NCI-H82 treated with DMSO at 0.1 percent for 48 hours (cell line): ENCODE results near the gene IRF2BP1.
A peak's percentile ranks its signal among the peaks of the same experiment; 100 is the strongest.

Experiments used
- DNase-seq: peaks from one replicate; lab custom pipeline; 2025; ENCODE audit not compliant: unreplicated experiment; lab: John Stamatoyannopoulos, UW

Gene IRF2BP1, protein sequence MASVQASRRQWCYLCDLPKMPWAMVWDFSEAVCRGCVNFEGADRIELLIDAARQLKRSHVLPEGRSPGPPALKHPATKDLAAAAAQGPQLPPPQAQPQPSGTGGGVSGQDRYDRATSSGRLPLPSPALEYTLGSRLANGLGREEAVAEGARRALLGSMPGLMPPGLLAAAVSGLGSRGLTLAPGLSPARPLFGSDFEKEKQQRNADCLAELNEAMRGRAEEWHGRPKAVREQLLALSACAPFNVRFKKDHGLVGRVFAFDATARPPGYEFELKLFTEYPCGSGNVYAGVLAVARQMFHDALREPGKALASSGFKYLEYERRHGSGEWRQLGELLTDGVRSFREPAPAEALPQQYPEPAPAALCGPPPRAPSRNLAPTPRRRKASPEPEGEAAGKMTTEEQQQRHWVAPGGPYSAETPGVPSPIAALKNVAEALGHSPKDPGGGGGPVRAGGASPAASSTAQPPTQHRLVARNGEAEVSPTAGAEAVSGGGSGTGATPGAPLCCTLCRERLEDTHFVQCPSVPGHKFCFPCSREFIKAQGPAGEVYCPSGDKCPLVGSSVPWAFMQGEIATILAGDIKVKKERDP

DNA sequence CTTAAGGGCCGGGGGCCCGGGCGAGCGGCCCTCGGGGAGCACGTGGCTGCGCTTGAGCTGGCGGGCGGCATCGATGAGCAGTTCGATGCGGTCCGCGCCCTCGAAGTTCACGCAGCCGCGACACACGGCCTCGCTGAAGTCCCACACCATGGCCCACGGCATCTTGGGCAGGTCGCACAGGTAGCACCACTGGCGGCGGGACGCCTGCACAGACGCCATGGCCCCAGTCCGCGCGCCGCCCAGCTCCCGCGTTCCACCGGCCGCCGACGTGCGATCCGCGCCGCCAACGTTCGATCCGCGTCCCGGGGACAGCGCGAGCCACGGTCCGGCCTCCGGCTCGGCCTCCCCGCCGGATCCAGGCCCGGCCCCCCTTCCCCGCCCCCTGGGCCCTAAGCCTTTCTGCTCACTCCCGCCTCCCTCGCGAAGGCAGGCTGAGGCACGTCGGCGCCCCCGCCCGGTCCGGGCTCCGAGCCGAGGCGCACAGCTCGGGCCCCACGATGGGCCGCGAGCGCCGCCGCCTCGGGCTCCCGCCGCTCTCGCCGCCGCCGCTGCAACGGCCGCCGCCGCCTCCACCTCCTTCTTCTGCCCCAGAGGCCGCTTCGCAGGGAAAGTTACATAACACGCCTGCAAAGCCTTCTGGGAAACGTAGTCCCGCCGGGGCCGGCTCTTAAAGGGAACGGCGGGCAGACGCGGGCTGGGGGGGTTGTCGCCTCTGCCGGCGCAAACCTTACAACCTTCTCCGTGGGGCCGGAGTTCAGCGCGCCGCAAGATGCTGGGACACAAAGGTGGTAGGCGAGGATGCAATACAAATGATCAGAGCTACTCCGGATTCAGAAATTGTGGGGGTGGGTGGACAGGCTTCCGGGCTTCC is at the start of gene IRF2BP1:
Gene IRF2BP1, minus strand, starts transcription at position 586 of the 871 bp plus-strand sequence. Its CDS starts 367 bp downstream, at position 219.
- peak; percentile 73 for DNase-seq

DNA sequence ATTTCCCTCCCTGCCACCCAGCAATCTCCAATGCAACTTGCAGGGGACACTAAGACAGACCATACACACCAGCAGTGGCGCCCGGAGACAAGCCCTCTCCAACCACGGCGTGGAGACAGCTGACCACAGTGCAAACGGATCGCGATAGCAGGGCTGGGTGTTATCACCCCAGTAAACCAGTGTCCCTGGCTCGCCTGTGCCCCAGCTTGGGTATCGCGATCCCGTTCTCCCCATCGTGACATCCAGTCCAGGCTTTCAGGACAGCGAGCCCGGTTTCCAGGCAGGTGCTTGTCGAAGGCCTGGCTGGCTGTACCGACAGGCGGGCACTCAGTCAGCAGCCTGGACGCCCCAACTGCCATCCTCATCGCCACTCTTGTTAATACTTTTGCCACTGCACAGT is 49.3 kb upstream of the IRF2BP1 start:
- DNase-seq = no peak

DNA sequence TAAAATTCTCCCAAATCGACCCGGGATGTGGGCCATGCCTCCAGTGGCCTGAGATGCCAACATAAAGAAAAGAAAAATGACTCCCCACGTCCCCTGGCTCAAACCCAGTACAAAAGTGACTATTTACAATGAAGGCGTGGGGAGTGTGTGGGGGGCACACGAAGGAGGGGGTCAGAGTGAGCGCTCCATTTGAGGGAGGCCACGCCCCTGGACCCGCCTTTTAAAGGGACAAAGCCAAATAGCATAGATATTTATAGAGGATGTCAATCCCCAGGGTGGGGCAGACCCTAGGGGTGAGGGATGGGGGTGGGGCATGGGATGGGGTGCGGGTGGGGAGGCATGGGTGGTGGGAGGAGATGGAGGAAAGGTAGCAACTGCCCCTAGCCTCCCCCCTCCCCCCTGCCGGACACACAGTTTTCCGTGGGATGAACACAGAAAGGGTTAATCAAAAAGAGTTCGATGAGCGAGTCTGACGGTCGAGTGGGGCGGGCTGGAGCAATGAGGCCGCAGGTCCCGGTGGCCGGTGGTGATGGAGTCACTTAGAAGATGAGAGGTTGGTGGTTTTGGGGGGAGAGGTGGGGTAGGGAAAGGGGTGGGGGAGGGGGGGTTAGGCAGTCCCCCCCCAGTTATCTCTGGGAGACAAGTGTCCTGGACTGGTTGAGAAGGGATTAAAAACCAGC is 48.8 kb upstream of the IRF2BP1 start:
- DNase-seq = no peak

DNA sequence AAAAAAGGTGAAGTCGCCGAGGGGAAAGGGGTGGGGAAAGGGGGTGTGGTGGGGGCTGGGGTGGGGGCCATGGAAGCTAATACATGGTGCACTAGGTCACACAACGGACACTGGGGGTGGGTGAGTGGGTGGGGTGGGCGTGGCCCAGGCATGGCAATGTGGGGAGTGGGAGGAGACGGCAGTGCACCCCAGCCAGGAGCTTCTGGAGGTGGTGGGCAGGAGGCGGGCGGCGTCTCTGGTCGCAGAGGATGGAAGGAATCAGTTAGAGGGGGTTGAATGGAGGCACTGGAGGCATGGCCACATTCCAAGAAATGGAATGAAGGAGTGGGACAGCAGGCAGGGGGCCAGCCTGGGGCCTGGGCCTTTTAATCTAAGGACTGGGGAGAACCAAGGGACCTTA is 47.8 kb upstream of the IRF2BP1 start:
- DNase-seq = no peak

DNA sequence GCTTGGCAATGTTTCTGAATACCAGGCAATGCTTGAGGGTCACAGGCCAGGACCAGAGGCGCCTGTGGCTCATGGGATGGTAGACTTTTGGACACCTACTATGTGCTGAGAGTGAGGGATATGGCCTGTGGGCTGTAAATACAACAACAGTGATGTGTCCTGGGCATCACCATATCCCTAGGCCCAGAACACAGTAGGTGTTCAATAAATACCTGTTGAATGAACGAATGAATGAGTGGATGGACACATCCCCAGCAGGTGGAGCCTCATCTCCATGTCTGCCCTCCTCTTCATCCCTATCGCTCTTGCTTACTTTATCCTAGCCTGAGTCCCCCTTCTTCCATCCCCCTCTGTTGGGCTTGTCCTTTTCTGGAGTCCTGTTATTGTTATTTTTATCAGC is 45.1 kb upstream of the IRF2BP1 start:
- no peak for DNase-seq

DNA sequence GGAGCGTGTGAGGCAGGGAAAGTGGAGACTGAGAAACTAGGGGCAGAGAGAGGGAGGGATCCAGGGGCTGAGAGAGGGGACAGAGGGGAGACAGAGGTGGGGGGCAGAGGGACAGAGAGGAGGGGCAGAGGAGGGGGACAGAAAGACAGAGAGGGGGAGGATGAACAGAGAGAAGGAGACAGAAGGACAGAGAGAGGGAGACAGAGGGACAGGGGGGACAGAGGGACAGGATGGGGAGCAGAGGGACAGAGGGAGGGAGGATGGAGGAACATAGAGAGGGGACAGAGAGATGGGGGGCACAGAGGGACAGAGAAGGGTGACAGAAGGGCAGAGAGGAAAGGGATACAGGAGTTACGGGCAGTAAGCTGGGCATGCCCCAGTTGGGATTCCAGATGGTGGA is 43.3 kb upstream of the IRF2BP1 start:
- no peak for DNase-seq

DNA sequence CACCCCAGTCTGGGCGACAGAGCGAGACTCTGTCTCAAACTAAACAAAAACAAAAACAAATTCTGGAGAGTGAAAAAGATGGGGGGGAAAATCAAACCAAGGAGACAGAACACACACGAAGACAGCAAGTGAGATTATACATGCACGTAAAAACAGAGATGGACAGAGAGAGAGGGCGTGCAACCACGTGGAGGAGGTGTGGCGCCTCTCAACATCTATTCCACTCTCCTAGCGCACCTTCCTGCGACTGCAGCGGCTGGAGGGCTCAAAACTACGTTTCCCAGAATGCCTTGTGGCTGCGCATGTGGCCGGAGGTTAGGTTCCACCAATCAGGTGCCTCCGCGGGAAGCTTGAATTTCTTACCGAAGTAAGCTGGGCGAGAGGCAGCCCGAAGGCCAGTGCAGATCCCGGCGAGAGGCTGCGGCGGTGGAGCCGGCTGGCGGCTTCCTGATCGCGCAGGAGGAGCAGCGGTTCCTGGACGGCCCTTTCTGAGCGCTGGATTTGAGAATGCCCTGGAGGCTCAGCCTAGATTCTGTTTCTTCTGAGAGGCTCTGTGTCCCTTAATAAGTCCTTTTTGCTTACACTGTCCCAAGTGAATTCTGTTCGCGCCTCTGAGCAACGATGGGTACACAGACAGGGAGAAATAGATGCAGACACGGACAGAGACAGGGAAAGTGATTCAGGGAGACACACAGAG is 41.8 kb upstream of the IRF2BP1 start:
- DNase-seq = peak; percentile 81

DNA sequence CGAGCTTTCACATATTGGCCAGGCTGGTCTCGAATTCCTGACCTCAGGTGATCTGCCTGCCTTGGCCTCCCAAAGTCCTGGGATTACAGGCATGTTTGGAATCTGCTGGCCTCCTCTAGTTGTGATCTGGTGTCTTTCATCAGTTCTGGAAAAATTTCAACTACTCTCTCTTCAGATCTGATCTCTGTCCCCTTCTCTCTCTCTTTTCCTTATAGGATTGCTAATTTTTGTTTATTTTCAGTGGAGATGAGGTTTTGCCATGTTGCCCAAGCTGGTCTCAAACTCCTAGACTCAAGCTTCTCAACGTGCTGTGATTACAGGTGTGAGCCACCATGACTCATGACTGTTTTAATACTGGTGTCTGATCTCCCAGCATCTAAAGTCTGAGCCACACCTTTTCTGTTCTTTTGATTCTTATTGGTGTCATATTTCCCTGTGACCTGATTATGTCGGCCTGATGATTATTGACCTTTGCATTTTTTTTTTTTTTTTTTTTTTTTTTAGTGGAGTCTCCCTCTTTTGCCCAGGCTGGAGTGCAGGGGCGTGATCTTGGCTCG is 39.0 kb upstream of the IRF2BP1 start:
- DNase-seq = no peak

DNA sequence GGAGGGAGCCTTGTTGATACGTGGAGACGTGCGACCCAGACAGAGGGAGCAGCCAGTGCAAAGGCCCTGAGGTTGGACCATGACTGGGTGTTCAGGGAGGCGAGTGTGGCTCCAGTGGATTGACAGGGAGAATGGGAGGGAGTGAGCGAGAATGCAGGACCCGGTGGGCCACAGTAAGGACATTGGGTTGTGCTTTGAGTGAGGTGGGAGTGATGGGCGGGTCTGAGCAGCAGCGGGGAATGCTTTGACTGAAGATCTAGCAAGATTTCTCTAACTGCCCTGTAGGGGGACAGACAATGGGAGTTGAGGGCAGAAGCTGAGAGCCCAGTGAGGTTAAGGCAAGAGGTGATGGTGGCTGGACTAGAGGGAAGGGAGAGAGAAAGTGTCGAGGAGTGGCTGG is 36.3 kb upstream of the IRF2BP1 start:
- no peak for DNase-seq

DNA sequence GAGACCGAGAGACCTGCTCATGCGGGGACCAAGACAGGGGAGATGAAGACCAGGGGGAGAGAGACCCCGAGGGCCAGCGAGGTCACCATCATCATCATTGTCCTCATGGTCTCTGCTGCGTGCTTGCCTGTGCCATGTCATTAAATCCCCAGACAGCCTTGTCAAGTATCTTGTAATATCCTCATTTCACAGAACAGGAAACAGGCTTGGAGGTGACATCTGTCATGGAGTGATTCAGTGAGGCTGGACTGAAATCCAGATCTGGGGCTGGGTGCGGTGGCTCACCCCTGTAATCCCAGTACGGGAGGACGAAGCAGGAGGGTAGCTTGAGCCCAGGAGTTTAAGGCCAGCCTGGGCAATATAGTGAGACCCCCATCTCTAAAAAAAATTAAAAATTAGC is 34.5 kb upstream of the IRF2BP1 start:
- DNase-seq = no peak

DNA sequence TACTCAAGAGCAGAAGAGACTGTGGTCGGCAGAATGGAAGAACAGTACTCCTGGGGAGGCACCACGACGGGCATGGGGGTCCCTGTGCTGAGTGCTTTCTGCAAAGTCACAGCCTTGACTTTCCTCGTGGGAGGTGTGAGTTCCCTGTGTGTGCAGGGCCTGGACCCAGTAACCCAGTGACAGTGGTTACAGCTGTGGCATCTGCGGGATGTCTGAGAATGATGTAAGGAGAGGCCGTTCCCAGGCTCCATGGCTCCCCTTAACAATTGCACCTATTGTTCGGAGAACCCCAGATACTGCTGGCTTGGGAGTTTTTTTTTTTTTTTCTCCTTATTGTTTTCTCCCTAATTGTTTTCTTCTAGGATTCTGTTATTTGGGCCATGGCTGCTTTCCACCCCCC is 33.7 kb upstream of the IRF2BP1 start:
- no peak for DNase-seq

DNA sequence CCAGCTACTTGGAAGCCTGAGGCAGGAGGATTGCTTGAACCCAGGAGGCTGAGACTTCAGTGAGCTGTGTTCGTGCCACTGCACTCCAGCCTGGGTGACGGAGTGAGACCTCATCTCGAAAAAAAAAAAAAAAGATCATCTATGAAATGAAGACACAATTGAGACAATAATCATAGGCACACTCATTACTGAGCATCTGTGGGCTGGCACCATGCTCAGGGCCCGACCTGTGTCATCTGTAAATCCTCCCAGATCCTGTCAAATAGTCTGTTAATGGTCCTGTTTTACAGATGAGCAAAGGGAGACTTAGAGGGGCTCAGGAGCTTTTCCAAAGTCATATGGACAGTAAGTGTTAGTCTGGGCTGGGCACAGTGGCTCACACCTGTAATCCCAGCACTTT is 32.8 kb upstream of the IRF2BP1 start:
- DNase-seq = no peak

DNA sequence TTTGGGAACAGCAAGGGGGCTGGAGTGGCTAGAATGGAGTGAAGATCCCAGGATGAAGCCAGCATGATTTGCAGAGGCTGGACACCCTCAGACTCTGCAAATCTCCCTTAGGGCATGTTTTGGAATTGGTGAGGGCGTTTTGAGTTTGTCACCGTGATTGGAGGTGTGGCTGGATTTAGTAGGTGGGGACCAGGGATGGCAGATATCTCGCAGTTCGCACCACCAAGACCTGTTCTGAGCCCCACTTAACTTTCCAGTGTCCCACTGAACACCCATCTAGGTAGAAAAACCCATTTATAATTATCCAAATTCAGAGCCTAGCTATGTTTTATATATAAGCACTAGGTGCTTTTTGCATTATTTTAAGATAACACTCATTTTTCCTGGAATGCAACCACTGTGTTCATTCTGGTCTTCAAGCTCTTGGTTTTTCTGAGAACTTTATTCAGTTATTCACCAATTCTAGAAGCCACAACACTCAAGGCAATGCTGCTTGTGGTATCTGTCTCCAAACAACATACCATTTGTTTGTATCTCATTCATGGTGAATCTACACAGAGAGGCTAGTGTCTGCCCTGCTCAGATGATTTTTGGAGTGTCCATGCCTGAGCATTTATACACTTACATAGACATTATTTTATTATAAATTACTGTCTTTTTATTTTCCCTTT is 31.6 kb upstream of the IRF2BP1 start:
- DNase-seq = no peak

DNA sequence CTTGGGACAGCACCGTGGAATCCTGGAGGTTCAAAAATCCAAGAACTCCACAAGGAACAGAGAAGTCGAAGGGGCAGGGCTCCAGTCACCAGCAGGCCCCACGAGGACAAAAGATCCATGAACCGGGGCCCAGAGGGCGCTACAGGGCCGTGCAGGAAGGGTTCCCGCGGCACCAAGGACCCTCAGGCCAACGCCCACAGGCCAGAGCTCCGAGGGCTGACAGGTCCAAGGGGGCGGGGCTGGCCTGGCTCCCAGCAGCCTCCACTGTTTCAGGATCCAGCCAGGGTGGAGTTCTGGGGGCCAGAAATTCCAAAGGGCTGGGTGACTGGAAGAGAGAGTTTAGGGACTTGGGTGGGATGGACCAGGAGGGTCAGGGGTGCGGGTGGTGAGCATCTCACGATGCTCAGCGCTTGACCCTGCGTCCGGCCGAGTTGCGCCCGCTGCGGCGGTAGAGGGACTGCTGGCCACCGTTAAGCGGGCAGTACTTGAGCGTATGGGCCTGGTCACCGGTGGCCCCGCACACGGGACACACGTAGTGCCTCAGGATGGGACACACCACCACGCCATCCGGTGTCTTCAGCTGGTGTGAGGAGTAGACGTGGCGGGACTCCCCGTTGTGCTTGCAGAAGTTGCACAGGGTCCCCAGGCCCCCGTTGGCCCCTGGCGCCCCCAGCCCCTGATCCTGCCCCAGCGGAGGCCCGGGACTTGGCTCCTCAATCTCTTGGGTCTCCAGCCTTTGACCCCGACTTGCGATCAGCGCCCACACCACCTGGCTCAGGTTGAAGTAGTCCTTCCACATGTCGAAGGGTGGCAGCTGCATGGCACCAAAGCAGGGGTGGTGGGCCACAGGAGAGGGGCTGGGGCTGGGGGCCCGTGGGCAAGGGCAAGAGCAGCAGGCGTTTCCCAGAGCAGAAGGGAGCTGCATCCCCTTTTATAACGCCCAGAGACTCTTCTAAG is 28.2 kb upstream of the IRF2BP1 start, which contains the start of gene NANOS2:
Gene NANOS2, minus strand, starts transcription at position 905 of the 957 bp plus-strand sequence. Its CDS starts 85 bp downstream, at position 820.
- DNase-seq = no peak

DNA sequence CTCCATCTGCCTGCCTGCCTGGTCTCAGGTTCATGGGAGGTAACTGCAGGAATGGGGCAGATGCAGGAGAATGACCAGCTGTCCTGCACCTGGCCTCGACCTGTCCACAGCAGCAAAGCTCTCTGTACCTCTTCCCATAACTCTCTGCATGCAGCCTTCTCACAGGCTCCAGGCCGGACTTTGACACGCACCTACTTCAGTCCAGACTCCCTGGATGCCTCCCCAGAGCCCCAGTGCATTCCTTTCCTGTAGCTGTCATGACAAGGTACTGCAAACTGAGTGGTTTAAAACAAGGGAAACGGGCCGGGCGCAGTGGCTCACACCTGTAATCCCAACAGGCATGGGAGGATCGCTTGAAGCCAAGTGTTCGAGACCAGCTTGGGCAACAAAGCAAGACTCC is 25.4 kb upstream of the IRF2BP1 start:
- DNase-seq = no peak

DNA sequence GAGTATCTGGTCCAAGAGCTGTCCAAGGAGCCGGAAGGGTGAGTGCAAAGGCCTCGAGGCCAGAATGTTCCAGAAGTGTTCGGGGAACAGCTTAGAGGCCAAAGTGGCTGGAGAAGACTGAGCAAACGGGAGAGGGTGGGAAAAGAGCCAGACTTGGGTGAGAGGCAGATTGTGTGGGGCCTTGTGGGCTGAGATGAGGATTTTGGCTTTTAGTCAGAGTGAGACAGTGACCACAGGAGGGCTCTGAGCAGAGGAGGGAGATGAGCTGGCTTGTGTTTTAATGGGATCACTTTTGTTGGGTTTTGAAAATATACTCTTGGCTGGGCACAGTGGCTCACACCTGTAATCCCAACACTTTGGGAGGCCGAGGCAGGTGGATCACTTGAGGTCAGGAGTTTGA is 23.0 kb upstream of the IRF2BP1 start:
- no peak for DNase-seq

DNA sequence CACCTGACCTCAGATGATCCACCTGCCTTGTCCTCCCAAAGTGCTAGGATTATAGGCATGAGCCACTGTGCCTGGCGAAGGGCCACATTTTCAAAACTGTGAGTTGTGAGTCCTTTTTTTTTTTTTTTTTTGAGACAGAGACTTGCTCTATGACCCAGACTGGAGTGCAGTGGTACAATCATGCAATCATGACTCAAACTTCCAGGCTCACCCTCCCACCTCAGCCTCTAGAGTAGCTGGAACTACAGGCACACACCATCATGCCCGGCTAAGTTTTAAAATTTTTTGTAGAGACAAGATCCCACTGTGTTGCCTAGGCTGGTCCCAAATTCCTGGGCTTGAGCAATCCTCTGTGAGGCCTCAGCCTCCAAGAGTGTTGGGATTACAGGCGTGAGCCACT is 20.3 kb upstream of the IRF2BP1 start:
- no peak for DNase-seq

DNA sequence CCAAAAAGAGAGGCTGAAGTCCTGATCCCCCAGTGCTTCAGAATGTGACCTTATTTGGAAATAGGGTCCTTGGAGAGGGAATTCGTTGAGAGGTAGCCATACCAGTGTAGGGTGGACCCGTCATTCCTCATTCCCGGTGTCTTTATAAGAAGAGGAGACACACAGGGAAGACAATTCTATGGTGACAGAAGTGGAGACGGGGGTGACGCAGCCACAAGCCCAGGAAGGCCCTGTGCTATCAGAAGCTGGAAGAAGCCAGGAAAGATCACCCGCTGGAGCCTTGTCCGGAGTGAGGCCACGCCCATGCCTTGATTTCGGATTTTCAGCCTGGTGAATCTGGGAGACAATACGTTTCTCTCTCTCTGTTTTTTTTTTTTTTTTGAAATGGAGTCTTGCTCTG is 19.1 kb upstream of the IRF2BP1 start:
- no peak for DNase-seq
